Thoracic aorta (tissue), 2 donors: ENCODE measurements around the gene FBXL14. TPM values are rescaled to one million over a fixed set of nuclear protein-coding genes. Genes with fewer than 3 reads are reported as not detected.
"Not testable (repeated sequence)": the region's sequence is repeated elsewhere in the genome, so short reads cannot be mapped to it uniquely, and the experiment has no call there.

ENCODE experiments used
- ATAC-seq: fragments of 150-250 bp; one replicate; pipeline ENCODE4 v1.8.0; 2017; ENCODE audit warnings: low read depth; ENCODE audit not compliant: insufficient number of reproducible peaks, low FRiP score
- DNase-seq: peaks from one replicate; pipeline ENCODE4 v3.0.0-alpha.2; 2020; ENCODE audit warnings: low spot score
- H3K27ac ChIP-seq, 2 donors: fragments of 200-600 bp; sonication (generic); 1 replicate in 1 of 2; 2 replicates in 1 of 2; pipeline ENCODE4 v1.5.1; 2016; ENCODE audit warnings: mild to moderate bottlenecking in 2 of 2, moderate library complexity in 2 of 2
- H3K27me3 ChIP-seq: fragments of 200-600 bp; sonication (generic); replicated peaks from 2 replicates; pipeline ENCODE4 v1.6.0; 2016; ENCODE audit warnings: mild to moderate bottlenecking; ENCODE audit not compliant: insufficient read depth
- H3K36me3 ChIP-seq: fragments of 200-600 bp; sonication (generic); one replicate; pipeline ENCODE4 v1.5.1; 2016
- H3K4me1 ChIP-seq, 2 donors: fragments of 200-600 bp; sonication (generic); 1 replicate in 1 of 2; 2 replicates in 1 of 2; pipeline versions ENCODE4 v1.5.1 to v1.6.0; 2016; ENCODE audit warnings: low read depth in 2 of 2, mild to moderate bottlenecking in 1 of 2; ENCODE audit not compliant: control insufficient read depth in 1 of 2
- H3K4me3 ChIP-seq: fragments of 200-600 bp; sonication (generic); 2 replicates; pipeline ENCODE4 v1.5.1; 2016; ENCODE audit warnings: mild to moderate bottlenecking
- H3K9me3 ChIP-seq: fragments of 200-600 bp; sonication (generic); 2 replicates; pipeline ENCODE4 v1.5.1; 2016
- CTCF ChIP-seq: fragments of 200-600 bp; sonication (generic); IDR thresholded peaks from one replicate; pipeline ENCODE4 v1.5.1; 2019; ENCODE audit warnings: antibody characterized with exemption
- total RNA-seq, 2 donors: library from RNA; depleted of rRNA; stranded (reverse); fragments of >200 nt; gene quantifications; one replicate each; pipeline versions ENCODE4 v1.1.0 to v1.2.3, GENCODE V29; 2016

FBXL14 gene
- total RNA-seq, 2 donors from 2014 or later: 15.0 to 17.0 TPM

GRCh38 chr12:1565172-1565571 lies 29.2 kb downstream of the FBXL14 start:
- no peak for DNase-seq
- Histone ChIP-seq H3K27ac (no peak overlapping the region), H3K36me3 (no peaks in the 10 kb centered on the region), H3K27me3 (no peaks in the 10 kb centered on the region), H3K4me3 (no peak overlapping the region), H3K4me1 (peaks cover 3 to 16% of the 10 kb centered on the region in 2 donors), H3K9me3 (no peaks in the 10 kb centered on the region)
- TF ChIP-seq CTCF: no peak
- no peak for ATAC-seq

GRCh38 chr12:1564067-1564466 lies 30.3 kb downstream of the FBXL14 start:
- H3K9me3 ChIP-seq: no peaks in the 10 kb centered on the region
- no peak overlapping the region for H3K27ac ChIP-seq

GRCh38 chr12:1562813-1563407 lies 31.5 kb downstream of the FBXL14 start:
- Histone ChIP-seq H3K4me3 (peak overlapping the region; percentile 72), H3K9me3 (no peaks in the 10 kb centered on the region), H3K27ac (peak overlapping the region in 1 of 2 donors; percentile 24), H3K36me3 (no peaks in the 10 kb centered on the region), H3K4me1 (peaks cover 3 to 16% of the 10 kb centered on the region in 2 donors), H3K27me3 (no peaks in the 10 kb centered on the region)
- ATAC-seq (peak; percentile 19), DNase-seq (no peak)
- no peak for TF ChIP-seq CTCF

More at GRCh38 chr12:1564067-1564466, 30.3 kb downstream of the FBXL14 start:
- Histone ChIP-seq H3K36me3 (no peaks in the 10 kb centered on the region), H3K27me3 (no peaks in the 10 kb centered on the region), H3K4me1 (peaks cover 3 to 16% of the 10 kb centered on the region in 2 donors), H3K4me3 (no peak overlapping the region)
- no peak for ATAC-seq
- DNase-seq: no peak
- no peak for TF ChIP-seq CTCF

GRCh38 chr12:1560704-1561103 lies 33.7 kb downstream of the FBXL14 start:
- H3K4me1 ChIP-seq: peaks cover 3 to 16% of the 10 kb centered on the region in 2 donors
- no peak overlapping the region for H3K27ac ChIP-seq
- no peaks in the 10 kb centered on the region for H3K27me3 ChIP-seq
- no peaks in the 10 kb centered on the region for H3K9me3 ChIP-seq
- H3K4me3 ChIP-seq: no peak overlapping the region
- H3K36me3 ChIP-seq: no peaks in the 10 kb centered on the region
- DNase-seq (no peak), ATAC-seq (no peak)
- TF ChIP-seq CTCF: no peak

GRCh38 chr12:1559676-1560091 lies 34.7 kb downstream of the FBXL14 start:
- H3K4me3 ChIP-seq: no peak overlapping the region
- H3K27me3 ChIP-seq: no peaks in the 10 kb centered on the region
- ATAC-seq (no peak), DNase-seq (no peak)
- no peak overlapping the region for H3K27ac ChIP-seq
- no peaks in the 10 kb centered on the region for H3K36me3 ChIP-seq
- H3K4me1 ChIP-seq: peaks cover 3 to 16% of the 10 kb centered on the region in 2 donors
- no peaks in the 10 kb centered on the region for H3K9me3 ChIP-seq
- no peak for TF ChIP-seq CTCF

GRCh38 chr12:1558108-1558507 lies 36.3 kb downstream of the FBXL14 start:
- DNase-seq, H3K9me3 ChIP-seq, H3K4me3 ChIP-seq, H3K27me3 ChIP-seq, ATAC-seq, H3K27ac ChIP-seq, H3K36me3 ChIP-seq, H3K4me1 ChIP-seq: not testable (repeated sequence)
